Stimulated activated CD8-positive, alpha-beta memory T cell treated with anti-CD3 and anti-CD28 coated beads, Interleukin-12 subunit alpha, Interleukin-12 subunit beta, amount 100 ng/mL, for 4 hours (primary cell): ENCODE measurements around the gene P2RX3.
"Not testable (repeated sequence)": the region's sequence is repeated elsewhere in the genome, so short reads cannot be mapped to it uniquely, and the experiment has no call there.

Source experiments
- DNase-seq: peaks from one replicate; pipeline ENCODE4 v3.0.0-alpha.2; 2020; ENCODE audit warnings: low read depth

Gene P2RX3

DNA sequence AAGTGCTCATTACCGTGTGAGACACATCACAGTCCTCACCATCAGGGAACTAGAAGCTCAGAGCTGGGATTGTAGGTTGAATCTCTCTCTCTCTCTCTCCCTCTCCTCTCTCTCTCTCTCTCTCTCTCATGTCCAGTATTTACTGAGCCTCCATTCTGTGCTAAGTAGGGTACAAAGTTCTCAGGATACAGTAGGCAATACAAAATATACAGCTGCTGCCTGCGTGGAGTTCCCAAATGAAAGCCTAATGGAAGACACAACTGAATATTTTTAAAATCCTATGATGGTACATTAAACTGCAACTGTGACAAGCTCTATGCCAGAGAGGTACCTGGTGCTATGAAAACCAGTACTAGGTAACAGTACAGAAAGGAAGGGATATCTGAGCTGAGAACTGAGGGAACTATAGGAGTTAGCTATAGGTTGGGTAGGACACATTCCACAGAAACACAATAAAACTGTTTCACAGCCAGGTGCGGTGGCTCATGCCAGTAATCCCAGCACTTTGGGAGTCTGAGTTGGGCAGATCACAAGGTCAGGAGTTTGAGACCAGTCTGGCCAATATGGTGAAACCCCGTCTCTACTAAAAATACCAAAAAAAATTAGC lies 61.9 kb downstream of the P2RX3 start:
- no peak for DNase-seq

DNA sequence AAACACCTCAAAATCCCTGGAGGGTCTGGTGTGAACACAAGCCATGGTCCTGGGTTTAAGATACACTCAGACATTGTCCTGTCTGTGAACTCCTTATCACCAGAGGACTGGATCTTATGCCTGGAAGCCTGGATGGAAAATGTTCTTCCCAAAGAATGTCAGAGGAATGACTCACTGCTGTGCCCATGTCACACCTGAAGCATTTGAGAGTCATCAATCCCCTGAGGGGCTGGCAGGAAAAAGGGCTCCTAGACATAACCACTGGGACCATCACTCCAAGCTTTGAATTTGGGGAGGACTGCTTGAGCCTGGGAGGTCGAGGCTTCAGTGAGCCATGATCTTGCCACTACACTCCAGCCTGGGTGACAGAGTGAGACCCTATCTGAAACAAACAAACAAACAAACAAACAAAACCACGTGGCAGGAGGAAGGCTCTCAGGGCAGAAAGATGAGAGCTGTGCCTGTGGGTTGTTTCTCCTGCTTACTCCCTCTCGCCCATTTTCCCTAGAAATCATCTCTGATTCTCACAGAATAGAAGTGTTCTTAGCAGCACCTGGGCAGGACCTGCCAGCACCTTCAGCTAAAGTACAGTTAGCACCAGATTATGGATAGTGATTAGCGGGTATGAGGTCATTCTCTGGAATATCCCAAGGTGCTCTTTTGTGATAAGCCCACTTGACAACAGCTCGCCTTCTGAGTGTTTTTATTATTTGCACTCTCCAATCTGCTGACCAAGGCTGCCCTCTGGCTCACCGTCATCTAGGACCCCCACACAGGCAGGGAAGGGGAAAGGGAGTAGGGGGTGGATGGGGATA lies 64.2 kb downstream of the P2RX3 start:
- no peak for DNase-seq

DNA sequence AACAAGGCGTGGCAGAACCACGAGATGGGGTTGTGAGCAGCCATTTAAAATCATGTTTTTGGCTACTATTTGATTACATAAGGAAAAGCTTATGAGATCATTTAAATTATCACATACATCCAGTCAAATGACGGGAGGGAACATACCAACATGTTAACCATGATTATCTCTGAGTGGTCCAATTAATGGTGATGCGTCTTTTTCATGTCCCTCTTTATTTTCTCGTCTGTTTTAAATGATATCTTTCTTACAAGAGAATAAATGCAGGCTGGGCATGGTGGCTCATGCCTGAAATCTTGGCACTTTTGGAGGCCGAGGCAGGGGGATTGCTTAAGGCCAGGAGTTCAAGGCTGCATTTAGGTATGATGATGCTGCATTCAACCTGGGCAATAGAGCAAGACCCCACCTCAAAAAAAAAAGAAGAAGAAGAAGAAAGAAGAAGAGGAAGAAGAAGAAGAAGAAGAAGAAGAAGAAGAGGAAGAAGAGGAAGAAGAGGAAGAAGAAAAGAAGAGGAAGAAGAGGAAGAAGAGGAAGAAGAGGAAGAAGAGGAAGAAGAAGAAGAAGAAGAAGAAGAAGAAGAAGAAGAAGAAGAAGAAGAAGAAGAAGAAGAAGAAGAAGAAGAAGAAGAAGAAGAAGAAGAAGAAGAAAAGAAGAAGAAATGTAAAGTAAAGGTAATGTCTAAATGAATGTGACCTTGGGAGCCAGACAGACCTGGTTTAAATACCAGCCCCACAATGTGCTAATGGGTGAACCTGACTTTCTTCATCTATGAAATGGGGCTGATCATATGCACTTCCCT lies 65.0 kb downstream of the P2RX3 start:
- not testable (repeated sequence) for DNase-seq

DNA sequence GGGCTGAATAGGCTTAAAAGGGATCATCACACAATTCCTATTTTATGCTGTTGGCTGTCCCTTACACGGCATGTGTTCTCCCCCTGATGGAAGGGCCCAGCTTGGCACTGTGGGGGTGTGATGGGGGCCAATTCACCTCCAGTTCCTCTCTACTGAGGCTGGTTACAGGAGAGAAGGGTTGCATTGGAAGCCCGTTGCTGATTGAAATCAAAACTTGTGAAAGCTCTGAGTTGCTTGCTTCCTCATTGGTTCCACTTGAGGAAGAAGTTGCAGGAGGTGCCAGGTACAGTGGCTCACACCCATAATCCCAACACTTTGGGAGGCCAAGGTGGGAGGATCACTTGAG lies 65.6 kb downstream of the P2RX3 start:
- DNase-seq: no peak

DNA sequence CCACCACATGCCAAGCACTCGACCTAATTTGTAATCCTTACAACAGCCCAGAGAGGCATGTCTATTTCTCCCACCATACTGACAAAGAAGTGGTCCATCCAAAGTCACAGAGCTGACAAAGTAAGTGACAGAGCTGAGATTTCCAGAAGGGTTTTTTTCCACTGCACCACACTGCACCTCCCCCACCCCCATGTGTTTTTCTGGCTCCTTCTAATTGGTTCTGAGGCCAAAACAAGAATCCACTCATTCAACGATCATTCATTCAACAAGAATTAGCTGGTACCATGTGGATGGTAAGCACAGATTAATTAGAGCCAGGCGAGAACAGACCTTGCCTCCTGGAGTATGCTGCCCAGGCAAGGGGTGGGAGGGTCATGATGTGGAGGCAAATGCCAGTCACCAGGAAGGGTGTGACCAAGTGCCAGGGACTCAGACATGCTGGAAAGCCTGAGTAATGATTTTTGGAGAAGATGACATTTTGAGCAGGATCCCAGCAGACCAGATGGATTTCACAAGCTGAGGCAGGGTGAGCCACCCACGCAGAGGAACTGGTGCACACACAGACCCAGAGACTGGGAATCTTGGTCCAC lies 67.2 kb downstream of the P2RX3 start:
- no peak for DNase-seq

DNA sequence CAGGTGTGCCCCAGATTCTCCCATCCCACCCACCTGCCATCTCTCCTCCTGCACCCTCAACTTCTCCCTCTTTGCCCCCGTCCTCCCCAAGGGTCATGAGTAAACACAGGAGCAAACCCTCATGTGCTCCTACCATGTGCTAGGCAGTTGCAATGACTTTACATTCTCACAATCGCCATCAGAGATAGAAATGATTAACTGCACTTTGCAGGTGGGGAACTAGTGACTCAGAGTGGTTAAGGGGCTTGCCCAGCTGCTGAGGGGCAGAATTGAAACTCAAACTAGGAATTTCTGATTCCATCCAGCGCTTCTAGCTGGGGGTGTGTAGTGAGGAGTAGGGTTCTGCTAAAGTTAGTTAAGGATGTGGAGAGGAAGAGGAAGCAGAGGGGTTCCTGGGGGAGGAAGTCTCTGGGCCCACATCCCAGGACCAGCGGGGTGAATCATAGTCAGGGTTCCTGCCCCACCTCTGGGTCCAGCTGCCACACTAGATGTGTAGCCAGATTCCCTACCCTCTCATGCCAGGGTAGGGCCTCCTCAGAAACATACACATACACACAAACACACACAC lies 68.3 kb downstream of the P2RX3 start:
- peak; percentile 19 for DNase-seq

DNA sequence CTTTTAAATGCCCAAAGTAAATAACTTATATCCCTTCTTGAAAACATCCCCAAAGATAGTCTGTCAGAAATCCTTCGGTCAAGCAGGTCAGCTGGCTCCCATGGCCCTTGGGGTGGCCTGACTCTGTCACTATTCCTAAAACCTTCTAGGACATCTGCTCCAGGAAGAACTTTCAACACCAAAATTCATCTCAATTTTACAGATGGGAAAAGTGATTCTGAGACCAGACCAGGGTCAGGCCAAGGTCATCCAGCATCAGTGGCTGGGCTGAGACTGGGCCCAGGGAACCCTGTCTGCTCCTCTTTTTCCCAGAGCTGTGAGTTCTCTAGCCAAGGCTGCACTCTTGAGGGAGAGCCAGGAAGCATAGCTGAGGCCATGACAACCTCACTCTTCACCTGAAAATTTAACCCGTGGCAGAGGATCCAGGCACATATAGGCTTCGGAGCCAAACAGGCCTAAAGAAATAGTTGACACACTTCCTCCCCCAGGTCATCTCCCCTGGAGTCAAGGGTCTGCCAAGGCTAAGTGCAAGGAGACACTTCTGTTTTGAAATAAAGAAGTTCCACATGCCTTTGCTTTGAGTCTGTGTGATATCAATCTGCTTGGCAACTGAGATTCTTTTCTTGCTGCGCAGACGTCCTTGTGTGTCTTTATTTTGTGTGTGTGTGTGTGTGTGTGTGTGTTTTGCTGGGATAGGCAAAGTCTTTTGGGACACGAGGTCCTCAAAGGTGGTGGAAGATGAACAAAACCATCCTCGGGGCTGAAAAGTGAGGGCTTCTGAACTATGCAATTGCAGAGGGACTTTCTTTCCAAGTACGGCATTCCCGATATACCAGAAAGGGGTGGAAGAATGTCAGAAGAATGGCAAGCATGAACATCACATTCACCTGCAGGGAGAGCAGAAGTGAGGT lies 69.1 kb downstream of the P2RX3 start:
- no peak for DNase-seq

DNA sequence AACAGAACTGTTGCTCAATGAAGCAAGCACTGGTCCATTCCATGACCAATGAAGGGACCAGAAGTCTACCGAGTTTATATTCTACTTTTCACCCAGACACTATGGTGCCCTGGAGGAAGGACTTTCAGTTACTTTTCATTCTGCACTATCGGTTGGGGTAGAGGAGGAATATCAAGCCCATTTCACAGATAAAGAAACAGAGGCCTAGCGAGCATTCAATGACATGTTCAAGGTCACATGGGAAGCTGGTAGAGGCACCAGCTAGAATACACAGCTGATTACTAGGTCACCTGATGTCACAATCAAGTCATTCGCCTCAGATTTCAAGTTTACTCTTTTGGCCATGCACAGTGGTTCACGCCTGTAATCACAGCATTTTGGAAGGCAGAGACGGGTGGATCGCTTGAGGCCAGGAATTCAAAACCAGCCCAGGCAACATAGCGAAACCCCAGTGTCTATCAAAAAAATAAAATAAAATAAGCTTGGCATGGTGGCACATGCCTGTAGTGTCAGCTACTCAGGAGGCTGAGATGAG lies 69.9 kb downstream of the P2RX3 start:
- DNase-seq: no peak

DNA sequence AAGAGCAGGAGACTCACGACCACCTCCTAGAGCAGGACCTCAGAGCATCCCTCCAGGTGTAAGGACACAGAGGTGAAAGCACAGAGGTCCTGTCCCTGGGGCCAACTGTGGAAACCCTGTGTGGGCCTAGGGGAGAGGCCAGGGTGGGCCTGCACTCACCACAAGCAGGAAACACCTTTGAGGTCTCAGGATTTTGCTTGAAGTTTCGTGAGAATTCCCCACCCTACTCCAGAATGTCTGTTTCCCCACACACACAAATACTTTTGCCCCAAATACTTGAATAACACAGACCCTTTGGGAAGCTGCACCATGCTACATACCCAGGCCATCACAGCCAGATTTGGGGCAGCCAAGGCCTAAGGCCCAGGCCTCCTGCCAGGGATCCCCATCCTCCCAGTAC lies 70.6 kb downstream of the P2RX3 start:
- no peak for DNase-seq

DNA sequence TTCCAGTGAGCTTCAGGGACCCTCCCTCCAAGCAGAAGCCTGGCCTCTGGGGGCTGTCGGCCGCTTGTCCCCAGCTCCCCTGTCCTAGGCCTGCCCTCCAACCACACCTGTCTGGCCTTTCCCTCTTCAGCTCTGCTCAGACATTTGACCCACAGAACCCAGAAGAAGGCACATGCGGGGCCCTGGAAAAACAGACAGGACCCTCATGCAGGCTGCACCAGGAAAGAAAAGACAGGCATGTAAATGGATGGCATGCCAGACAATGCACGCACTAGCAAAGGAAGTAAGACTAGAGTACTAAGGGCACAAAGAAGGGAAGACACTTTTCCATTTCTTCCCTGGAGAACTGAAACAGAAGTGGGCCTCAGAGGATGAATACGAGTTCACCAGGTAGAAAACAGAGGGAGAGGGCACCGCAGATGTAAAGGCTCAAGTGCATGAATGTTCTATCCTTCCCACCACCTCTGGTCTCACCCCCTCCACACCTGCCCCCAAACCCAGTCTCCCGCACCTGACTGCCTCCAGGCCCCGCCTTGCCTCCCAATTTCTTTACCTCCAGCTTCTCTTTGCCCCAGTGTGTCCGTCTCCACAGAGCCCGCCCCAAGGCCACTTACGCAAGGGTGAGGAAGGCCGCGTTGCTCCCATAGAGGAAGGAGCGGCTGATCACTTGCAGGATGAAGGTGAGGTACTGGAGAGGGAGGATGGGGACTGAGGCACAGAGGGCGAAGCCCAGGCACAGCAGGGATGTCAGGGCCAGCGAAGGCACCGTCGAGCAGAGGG lies 71.4 kb downstream of the P2RX3 start:
- no peak for DNase-seq

DNA sequence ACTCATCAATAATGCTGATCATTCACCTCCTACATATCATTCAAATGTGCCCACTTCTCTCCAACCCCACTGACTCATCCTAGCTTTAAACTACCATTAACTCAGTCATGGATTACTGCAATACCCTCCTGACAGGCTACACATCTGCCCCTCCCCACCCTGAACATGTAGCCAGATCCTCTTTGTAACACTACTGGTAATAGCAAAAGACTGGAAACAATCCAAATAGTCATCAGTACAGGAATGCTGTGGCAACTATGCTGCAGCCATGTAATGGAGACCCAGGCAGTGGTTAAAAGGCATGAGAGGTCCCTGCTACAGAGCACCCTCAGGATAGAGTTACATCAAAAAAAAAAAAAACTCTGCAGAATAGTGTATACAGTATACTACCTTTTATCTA lies 72.1 kb downstream of the P2RX3 start:
- no peak for DNase-seq

DNA sequence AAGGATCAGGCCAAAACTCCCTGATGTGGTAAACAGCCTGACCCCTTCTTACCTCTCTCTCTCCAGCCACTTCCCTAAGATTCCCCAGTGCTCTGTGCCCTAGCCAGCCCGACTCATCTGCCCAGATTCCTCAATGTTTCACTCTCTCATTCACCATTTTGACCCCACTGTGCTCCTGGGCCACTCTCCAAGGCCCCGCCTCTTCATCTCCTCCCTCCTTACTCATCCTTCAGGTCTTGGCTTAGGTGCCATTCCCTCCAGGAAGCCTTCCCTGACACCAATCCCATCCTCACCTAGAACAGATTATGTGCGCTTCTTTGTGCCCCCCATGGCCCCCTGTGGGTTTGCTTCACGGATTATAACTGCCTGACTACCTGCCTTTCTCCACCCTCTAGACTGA lies 75.5 kb downstream of the P2RX3 start:
- no peak for DNase-seq

DNA sequence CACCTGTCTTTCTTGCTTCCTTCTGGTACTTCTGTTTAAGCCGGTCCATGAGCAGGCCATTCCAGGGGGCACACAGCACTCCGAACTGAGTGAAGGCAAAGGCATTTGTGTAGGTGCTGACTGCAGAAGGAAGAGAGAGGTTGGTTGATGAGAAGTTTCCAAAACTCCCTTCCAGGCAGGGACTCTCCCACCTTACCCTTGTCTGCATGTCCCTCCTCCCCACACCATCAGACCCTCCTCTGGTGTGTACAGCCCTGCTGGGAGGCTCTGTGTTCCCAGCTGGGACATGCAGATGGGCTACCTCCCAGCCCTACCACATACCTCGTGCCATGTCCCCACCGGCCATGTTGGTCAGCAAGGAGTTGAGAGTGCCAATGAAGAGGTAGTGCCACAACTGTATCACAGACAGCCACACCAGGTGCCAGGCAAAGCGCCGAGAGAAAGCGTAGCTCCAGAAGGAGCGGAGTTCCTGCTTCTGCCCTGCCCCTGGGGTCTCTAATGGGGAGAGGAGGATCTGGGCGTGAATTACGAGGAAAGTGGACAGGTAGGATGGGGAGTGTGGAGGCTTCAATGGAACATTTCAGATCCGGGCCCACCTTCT lies 76.6 kb downstream of the P2RX3 start:
- DNase-seq: no peak

DNA sequence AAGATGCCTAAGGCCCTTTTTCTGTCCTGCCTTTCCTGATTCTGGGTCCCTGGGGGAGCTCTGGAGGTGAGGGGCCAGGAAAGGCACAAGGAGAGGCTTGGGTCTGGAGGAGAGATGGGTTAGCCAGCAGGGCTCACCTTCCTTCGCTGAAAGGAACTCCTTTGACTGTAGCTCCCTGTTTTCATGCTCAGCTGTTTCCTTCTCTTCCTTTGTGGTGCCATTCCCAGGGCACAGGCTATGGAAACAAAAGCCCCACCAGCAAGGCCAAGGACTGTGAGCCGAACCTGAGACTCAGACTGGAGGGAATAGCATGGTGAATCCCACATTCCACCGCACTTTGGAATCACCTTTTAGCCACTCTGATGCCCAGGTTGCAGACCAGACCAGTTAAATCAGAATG lies 78.3 kb downstream of the P2RX3 start:
- DNase-seq: no peak

DNA sequence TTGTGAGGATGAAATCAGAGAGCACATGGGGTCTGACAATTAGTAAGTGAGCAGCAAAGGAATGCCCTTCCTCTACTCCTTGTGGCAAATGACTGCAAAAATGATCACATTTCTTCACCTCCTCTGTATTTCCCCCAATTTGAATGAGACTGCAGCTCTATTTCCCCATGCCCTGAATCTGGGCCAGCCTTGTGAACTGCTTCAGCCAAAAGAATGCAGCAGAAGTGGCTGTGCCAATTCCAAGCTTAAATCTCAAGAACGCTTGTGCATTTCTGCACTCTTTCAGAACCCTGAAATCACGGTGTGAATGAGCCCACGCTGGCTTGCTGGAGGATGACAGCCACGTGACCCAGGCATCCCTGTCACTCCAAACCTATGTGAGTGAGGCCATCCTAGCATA lies 78.9 kb downstream of the P2RX3 start:
- no peak for DNase-seq

DNA sequence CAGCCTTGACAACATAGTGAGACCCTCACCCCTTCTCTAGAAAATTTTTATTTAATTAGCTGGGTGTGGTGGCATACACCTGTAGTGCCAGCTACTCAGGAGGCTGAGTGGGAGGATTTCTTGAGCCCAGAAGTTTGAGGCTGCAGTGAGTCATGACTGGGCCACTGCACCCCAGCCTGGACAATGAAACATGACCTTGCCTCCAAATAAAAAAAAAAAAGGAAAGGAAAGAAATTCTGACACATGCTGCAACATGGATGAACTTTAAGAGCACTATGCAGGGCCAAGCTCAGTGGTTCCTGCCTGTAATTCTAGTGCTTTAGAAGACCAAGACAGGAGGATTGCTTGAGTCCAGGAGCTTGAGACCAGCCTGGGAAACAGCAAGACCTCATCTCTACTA lies 80.0 kb downstream of the P2RX3 start:
- no peak for DNase-seq

DNA sequence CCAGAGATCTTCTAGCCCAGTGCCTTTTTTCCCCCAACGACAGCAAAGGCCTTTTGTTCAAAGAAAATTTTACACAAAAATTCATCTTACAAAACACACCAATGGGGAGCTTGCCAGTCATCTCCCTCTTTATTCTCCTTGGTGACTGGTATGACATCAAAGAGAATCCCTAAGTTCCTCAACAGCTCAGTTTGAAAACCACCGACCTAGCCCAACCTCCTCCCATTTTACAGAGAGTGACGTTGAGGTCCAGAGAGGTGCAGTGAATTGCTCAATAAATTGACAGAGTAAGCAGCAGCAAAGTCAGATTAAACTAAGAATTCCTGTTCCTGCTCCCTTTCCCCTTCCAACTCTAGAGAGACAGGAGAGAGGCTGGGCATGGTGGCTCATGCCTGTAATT lies 81.0 kb downstream of the P2RX3 start:
- DNase-seq: no peak

DNA sequence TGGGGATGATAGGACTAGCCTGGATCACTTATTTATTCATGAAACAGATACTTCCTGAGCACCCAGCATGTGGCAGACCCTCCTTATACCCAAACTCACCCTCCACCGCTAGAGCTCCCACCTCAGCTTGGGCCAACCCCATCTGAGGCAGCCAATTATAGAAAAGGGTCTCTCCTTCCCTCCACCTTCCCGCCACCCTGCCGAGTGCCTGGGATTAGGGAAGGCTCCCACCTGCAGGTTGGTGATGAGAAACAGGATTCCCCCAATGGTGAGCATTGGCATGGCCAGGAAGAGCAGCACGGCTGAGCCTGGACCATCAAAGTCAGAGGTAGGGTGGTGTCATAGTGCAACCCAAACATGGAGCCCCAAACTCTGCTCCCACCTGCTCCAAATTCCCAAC lies 82.9 kb downstream of the P2RX3 start:
- DNase-seq: no peak

DNA sequence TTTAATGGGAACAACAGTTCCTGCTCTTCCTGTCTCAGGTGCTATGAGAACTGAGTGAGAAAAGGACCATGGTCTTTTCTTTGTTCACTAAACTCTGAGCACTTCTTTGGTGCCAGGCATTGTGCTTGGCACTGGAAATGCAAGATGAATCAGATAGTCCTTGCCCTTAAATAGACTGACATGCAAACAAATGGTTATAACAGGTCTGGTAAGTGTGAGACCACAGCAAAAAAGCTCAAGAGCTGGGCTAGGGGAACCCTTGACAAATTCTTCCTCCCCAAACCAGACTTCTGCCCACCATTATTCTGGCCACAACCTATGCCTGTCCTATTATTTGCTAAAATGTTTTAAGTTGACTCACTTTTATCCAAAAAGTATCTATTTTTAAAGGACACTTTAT lies 83.7 kb downstream of the P2RX3 start:
- no peak for DNase-seq
